GM21360 (cell line): ENCODE measurements around the gene ZBP1.

Experiments used
- ATAC-seq: cut with Tn5 transposase; IDR thresholded peaks from one replicate; pipeline ENCODE4 v1.9.1; 2021; ENCODE audit warnings: mild to moderate bottlenecking, moderate library complexity; ENCODE audit not compliant: unreplicated experiment

The ZBP1 gene

DNA sequence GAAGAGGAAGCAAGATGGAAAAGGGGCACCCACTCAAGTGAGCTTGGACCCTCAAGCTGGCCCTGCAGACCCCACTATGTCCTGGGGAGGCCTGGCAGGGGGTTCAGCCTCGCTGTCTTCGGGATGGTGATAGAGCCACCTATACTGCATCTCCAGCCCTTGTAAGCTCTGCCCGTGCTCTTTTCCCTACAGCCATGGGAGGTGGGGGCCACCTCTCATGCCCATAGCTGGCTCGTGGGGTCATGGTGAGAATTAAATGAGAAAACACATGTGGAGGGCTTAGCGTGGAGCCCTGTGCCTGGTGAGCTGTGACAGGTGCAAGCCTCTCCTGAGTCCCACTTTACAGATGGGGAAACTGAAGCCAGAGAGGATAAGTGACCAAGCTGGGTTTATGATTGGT lies 31.6 kb downstream of the ZBP1 start:
- ATAC-seq: no peak

DNA sequence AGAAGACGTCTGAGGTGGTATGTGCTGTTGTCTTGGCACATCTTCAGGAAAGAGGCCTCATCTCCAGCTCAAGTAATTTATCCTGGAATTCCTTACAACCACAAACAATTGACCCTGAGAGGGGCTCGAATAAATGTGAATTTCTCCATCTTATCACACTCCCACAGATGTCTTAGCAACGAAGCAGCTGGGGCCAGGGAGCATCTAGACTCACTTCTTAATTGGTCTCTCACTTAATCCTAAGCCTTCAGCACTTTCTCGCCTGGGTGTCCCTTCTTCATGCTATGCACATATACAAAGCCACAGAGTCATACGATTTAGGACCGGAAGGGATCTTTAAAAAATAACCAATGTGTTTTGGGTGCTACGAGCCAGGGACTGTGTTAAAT lies 32.2 kb downstream of the ZBP1 start:
- ATAC-seq: no peak

DNA sequence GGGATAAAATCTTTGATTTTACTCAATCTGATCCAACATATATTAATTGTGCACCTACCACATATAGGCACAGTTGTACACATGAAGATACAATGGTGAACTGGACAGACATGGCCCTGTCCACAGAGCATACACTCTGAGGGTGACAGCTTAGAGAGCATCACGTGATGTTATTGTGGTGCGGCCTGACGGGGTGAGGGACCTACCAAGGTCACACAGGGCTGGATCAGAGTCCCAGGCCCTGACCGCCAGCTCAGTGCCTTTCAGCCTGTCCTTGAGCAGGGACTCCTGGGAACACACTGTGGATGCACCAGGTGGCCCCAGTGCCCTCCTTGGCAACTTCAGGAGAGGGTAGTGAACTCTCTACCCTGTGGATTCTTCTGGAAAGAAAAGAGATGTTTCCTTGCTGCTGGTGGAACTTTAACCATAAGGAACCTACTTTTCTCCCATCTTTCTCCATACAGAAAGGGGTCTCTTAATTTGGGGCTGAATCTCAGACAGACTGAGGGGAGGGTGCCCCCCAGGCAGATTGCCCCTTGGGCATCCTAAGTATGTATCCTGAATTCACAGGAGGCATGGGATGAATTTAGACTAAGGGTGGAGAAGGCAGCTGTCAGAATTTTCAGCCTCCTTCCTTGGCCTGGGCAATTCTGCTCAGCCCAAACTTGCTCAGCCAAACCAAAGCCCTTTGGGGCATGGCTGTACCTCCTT lies 32.8 kb downstream of the ZBP1 start:
- ATAC-seq: no peak

DNA sequence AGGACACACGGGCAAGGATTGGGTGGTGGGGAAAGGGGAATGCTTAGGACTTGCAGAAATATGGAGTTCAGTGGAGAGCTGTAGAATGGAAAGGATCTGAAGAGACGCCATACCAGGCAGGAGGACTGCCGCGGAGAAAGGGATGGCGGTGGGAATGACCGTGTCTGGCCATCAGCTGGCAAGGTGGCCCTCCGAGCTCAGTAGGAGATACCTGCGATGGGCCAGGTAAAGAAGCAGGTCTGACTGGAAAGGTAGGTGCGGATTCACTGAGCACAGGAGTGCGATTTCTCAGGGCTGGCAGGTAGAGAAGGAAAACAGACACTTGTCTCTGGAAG lies 33.3 kb downstream of the ZBP1 start:
- no peak for ATAC-seq

DNA sequence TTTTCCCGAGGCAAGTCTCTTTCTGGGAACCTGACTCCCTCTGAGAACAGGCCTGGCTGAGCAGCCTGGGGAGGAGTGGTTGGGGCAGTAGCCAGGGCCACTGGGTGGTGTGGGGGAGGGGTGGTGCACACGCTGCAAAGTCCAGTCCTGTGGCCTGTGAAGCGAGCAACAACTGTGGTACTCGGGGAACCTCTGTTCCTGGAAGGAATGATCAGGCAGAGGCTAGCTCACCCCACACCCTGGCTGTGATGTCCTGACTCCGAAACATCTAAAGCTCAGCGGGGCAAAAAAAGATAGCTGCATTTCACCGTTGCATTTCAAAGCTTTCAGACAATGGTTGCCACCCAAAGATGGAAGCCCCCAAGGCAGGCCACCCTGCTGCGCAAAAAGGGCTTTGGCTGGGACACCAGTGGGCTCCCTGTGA lies 33.8 kb downstream of the ZBP1 start:
- no peak for ATAC-seq

DNA sequence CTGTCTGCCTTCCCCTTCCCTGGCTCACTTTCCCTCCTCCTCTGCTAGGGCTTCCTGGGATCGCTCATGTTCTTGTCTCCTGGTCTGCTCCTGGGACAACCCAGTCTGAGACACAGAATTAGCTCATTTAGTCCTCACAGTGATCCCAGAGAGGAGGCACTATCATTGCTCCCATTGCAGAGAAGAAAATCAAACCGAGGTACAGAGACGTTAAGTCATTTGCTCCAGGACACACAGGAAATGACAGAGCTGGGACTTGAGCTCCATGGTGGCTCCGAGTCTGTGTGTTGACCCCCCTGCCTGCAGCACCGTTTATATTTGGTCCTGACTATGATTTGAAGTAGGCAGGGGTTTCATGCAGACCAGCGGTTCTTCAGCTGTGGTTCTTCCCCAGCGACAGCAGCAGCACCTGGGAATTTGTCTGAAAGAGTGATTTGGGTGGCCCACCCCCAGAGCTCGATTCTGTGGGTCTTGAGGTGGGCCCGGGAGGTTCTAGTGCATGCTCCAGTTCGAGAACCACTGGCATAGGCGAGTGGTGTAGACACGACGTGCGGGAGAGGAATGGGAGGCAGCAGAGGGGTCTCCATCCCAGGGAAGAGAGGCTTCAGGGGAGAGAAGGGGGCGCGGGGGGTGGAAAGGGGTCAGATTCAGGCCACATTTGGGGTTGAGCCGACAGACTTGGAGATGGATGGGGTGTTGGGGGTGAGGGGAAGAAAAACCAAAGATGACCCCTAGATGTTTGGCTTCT lies 34.6 kb downstream of the ZBP1 start:
- ATAC-seq: no peak

DNA sequence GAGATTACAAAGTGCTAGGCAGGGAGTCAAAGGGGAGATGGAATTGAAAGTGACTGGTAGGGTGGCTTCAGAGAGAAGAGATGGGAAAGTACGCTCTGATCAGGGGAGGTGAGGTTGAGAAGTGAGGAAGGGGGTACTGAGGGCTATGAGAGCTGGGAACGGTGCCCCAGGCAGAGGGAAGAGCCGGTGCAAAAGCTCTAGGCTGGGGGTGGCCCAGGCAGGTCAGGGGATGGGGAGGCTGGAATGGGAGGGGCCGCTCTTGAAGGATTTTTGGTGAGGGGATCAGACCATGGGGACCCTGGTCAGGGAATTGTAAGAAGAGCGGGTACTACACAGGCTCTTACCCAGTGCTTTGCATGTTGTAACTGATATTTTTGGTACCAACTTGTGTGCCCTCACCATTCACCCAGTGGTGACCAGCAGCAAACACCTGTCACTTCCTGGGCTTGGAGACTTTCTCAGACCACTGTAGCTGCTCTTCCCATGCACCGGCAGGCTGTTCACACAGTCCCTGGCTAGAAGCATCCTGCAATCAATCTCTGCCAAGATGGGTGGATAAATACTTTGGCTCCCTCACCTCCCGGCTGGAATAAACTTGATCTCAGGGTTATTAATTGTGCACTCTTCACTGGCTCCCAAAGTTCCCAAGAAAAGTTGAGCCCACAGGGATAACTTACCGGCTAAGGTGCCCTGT lies 35.3 kb downstream of the ZBP1 start:
- ATAC-seq: no peak

DNA sequence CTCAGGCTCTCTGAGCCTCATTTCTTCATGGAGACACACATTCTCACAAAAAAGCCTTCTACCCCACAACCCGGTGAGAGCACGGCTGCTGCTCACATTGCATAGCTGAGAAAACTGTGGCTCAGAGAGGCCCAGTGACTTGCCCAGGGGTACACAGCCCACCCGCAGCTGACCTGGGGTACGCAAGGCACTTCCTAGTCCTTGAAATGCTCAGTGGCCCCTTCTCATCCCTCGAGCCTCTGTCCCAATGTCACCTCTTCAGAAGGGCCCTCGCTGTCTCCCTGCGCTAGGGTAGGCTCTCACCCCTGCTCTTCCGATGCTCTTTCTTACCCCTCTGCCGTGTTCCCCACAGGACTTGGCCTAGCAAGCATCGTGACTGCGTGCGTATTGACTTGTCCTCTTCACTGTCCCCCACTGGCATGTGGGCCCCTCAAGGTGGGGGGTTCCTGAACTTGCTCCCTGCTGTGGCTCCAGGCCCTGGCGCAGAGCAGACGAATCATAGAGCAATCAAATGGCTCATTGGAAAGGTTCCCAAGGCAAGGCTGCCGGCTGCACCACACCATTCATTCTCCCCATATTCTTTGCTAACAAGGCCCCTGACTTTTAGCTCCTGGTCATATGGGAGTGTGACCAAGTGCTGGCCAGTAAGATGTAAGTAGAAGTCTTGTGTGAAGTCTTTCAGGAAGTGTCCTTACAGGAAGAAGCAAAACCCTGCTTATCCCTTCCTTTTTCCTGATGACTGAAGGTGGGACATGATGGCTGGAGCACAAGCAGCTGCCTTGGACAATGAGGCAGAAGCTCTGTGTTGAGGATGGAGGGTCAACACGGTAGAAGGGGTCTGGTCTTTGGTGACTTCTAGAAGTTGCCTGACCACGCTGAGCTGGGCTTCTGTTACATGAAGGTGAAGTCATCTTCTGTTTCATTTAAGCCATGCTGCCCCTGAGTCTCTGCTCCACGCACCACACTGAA lies 36.7 kb downstream of the ZBP1 start:
- ATAC-seq: no peak

DNA sequence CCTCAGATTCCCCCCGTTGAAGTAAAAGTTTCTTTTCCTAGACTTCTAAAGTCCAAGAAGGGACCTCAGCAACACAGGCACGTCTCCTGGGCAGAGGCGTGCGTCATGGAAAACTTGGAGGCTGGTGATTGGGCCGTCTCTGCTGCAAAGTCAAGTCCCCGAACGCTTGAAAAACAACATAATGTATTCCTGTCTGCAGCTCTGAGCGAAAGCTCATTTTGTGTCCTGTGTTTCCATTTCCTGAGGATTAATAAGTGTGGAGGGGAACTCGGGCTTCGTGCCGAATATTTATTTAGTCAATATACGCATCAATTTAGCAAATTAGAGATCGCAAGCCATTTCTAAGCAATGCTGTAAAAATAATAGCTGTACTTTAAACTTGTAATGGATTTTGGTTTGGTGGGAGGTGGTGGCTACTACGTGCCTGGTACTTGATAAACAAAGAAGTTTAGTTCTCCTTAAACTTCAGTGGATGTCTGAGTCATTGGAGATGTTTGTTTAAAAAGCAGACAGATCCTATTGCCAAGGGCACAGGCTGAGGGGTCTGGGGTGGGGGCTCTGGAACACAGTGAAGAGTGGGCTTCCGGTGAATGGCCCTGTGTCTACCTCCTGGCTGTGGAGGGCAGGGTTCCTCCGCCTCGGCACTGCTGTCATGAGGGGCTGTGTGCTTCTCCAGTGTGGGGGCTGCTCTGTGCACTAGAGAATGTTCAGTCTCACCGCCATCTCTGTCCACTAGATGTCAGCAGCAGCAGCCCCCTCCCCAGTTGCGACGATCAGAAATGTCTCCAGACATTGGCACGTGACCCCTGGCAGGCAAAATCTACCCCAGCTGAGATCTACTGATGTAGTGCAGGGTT lies 37.6 kb downstream of the ZBP1 start:
- ATAC-seq: no peak

DNA sequence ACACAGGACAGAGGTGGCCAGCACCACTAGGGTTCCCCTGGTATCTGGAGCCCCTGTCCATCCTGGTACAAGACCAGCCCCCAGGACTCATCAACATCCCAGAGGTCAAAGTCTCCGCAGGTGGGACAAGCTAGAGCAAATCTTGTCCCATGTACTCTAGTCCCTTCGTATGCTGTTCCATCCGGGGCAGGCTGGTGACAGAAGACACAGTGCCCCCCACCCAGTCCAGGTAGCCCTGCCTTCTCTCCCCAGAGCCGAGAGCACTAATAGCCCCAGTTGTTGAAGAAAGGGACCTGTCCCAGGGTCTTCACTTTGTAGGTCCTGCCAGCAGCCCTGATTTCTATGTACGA lies 38.2 kb downstream of the ZBP1 start:
- no peak for ATAC-seq

DNA sequence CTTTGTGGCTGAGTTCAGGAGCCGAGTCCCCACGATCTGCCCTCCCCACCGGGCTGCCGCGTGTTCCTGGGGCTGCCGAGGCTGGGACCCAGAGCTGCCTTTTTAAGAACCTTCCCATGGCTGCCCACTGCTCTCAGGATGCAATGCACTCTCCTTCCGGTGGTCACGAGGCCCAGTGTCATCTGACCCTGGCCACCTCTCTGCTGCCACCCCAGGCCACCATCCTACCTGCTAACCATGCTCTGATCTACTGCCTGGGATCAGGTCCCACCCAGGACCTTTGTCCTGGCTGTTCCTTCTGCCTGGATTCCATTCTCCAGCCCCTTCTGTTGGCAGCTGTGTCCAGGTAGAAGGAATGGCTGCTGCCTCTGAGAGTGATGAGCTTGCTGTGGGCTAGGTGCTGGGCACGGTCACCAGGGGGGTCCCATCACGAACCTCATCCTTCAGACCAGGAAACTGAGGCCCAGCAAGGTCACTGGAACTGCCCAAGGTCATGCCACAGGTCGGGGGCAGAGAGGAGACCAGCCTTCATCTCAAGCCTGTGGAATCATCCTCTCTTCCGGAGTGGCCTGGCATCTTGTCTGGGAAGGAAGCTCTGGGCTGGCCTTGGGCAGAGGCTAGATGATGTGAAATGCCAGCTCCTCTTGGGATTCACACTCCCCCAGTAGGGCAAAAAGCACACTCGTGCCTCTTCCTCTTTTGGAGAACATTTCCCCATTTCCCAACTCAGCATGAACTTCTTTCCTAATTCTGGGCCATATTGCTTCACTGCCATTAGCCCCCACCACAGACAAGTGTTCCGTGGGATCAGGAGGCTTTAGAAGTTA lies 38.8 kb downstream of the ZBP1 start:
- no peak for ATAC-seq

DNA sequence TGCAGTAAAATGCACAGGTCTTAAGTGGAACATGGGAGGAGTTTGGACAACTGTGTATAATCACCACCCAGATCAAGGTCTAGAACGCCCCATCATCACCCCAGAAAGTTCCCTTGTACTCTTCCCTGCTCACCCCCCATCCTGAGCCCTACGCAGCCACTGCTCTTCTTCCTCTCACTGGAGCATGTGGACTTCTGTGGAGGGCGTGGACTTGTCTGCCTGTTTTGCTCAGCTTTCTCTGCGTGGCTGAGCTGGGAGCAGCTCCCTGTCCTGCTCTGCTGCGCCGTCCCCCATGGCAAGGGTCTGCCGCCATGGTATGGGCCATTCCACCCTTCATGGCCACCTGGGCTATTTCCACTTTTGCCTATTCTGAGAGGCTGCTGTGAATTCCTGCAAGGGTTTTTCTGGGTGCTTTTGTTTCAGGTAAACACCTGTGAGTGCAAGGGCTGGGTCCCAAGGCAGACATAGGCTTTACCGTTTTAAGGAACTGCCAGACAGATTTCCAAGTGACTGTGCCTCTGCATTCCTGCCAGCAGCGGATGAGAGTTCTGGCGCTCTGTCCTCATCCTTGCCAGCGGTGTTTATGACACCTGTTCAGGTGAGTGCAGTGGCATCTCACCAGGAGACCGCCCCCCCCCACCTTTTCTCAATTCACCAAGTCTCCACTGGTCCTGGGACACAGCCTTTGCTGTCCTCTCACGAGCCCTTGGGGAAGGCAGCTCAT lies 39.6 kb downstream of the ZBP1 start:
- no peak for ATAC-seq

DNA sequence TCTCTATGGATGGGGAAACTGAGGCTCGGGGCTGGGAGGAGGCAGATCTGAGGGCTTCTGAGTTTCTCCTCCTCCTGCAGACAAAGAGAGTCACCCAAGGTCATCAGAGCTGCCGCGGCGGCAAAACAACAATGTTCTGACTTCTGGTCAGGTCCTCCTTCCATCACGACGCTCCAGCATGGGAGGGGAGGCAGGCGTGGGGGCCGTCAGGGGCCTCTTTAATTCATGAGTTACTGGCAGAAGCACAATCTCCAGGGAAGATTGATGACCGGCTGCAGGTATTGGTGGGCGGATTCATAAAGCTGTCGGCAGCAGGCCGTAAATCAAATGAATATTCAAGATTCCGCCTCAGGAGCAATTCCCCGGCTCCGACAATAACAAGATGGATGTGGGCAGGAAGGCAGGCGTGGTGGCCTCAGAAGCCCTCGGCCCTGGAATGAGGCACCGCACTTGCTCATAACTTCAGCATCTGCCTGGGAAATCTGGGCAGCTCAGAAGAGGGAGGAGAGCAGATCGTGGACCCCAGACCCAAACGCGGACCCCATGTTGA lies 40.3 kb downstream of the ZBP1 start:
- ATAC-seq: no peak

DNA sequence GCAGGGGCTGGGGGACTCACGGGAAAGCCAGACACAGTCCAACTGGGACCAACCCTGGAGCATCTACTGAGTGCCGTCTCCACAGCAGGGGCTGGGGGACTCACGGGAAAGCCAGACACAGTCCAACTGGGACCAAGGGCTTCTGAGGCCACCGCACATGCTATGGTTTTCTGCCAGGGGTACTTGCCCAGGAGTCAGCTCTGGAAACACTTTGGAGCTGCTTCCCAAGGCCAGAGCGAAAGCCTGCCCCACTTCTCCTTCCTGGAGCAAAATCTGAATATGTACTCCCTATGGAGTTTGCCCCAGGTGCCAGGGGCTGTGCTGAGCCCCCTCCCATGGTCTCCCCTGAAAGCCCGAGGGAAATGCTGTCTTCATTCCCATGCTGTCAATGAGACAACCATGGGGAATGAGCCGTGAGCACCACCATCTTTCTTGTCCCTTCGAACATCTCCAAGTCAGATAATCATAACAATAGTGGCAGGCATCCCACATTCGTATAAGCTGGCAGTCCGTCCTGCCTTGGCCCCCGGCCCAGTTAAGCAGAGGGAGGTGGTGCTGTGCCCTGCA lies 40.8 kb downstream of the ZBP1 start:
- ATAC-seq: no peak

DNA sequence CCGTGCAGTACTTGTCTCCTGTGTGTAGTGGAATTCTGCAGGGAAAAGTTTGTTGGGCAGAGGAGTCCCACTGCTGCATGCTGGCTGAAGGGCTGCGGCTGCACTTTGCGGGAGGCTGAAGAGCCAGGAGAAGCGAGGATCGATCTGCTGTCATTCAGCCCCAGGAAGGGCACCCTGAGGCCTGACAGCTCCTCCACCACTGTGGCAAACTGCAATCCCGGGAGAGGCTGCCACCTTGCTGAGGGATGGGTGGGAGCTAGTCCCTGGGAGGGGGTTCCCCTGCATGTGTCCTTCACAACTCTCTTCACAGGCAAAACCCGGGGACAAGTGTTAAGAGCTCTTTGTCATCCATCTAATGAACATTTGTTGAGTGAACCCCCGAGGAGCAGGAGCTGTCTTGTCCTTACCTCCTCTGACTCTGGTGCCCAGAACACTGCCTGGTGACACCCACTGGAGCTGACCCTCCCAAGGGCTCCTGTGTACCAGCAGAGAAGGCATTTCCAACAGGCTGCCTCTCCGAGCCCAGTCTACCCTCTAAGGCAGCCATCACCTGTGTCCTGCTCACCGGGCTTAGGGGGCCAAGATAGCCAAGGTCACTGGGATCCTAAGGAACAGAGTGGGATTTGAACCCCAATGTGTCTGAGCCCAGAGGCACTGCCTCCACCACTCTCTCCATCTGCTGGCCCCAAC lies 41.6 kb downstream of the ZBP1 start:
- ATAC-seq: no peak

DNA sequence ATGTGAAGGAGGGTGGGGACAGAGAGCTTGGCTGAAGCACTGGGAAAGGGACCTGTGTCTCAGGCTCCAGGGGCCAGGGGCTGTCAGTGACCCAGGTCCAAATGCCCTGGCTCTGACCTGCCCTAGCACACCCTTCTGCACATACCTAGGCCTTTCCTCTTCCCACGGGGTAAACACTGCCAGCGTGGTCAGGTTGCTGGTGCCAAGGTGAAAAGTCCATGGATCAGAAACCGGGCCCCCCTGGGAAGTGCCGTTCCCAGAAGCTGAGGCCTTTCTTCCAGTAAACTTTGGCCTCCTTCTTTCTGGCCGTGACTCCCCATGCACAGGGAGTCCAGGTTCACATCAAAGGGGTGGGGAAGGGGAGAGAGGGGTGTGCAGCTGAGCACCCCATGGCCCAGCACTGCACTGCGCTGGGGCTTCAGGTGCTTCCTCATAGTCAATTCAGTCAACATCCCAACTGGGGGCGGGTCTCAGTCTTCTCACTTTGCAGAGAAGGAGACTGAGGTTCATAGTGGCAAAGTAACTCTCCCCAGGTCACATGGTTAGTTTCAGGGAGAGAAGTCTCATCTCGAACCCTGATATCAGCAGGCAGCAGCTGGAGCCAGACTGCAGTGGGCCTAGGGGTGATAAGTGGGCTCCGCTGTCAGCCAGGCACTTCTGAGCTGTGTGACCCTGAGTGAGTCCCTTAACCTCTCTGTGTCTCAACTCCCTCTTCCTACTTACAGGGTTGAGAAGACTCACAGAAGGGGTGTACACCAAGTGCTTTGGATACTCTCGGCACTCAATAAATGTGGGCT lies 42.3 kb downstream of the ZBP1 start:
- ATAC-seq: no peak
